ENCODE measurements around the gene SERPINA1. TPM values are rescaled to one million over a fixed set of nuclear protein-coding genes. Genes with fewer than 3 reads are reported as not detected.

The SERPINA1 gene
- total and polyA plus RNA-seq, 2 donors (not counting 1 experiment from before 2014, with no cell fraction given), result 0.39 TPM; not detected in 1

- no peak overlapping the region for H3K4me2 ChIP-seq (ENCODE audit: extremely low read depth, insufficient read depth, low read length)
These were observed 19.5 kb upstream of the SERPINA1 start for GRCh38 chr14:94407906-94408305.

GRCh38 chr14:94406910-94407309, 18.5 kb upstream of the SERPINA1 start:
- Histone ChIP-seq H3K9ac (ENCODE audit: insufficient read depth, low read length) (no peak overlapping the region), H3K4me2 (ENCODE audit: extremely low read depth, insufficient read depth, low read length) (no peak overlapping the region), H3K9me3 (ENCODE audit: control insufficient read depth, insufficient read depth, low read depth, low read length) (no peaks in the 10 kb centered on the region), H3K27ac (ENCODE audit: insufficient read depth, low read length) (no peak overlapping the region), H4K20me1 (ENCODE audit: control insufficient read depth, extremely low read depth, insufficient read depth, low read length) (no peaks in the 10 kb centered on the region), H3K79me2 (ENCODE audit: control insufficient read depth, insufficient read depth, low read length) (no peaks in the 10 kb centered on the region), H3K4me1 (ENCODE audit: control insufficient read depth, extremely low read depth, insufficient read depth, low read length) (no peaks in the 10 kb centered on the region), H2AFZ (ENCODE audit: low read length) (no peak overlapping the region), H3K4me3 (replicated peaks in 1 of 4; ENCODE audit: control extremely low read depth in 1 of 4, insufficient read depth in 1 of 4, low read depth in 3 of 4, low read length in 4 of 4) (no peak overlapping the region), H3K27me3 (ENCODE audit: control insufficient read depth, insufficient read depth, low read length) (no peaks in the 10 kb centered on the region), H3K36me3 (ENCODE audit: control insufficient read depth, insufficient read depth, low read length) (no peaks in the 10 kb centered on the region)
- no peak for DNase-seq (ENCODE audit: low read depth in 2 of 2)
- TF ChIP-seq CTCF (conservative IDR thresholded peaks at IDR 0.05 in 1 of 2, IDR thresholded peaks at IDR 0.05 in 1 of 2; ENCODE audit: low read depth in 1 of 2, low read length in 2 of 2), result no peak
- TF ChIP-seq EZH2 (IDR thresholded peaks at IDR 0.05; ENCODE audit: low read length, missing control alignments), result no peak

More at GRCh38 chr14:94407906-94408305, 19.5 kb upstream of the SERPINA1 start:
- H3K9me3 ChIP-seq (ENCODE audit: control insufficient read depth, insufficient read depth, low read depth, low read length), result no peaks in the 10 kb centered on the region
- H3K9ac ChIP-seq (ENCODE audit: insufficient read depth, low read length), result no peak overlapping the region
- no peaks in the 10 kb centered on the region for H3K36me3 ChIP-seq (ENCODE audit: control insufficient read depth, insufficient read depth, low read length)
- H4K20me1 ChIP-seq (ENCODE audit: control insufficient read depth, extremely low read depth, insufficient read depth, low read length), result no peaks in the 10 kb centered on the region
- no peaks in the 10 kb centered on the region for H3K4me1 ChIP-seq (ENCODE audit: control insufficient read depth, extremely low read depth, insufficient read depth, low read length)
- no peak overlapping the region for H2AFZ ChIP-seq (ENCODE audit: low read length)
- no peak overlapping the region for H3K27ac ChIP-seq (ENCODE audit: insufficient read depth, low read length)
- no peaks in the 10 kb centered on the region for H3K79me2 ChIP-seq (ENCODE audit: control insufficient read depth, insufficient read depth, low read length)
- H3K27me3 ChIP-seq (ENCODE audit: control insufficient read depth, insufficient read depth, low read length), result no peaks in the 10 kb centered on the region
- TF ChIP-seq CTCF (conservative IDR thresholded peaks at IDR 0.05 in 1 of 2, IDR thresholded peaks at IDR 0.05 in 1 of 2; ENCODE audit: low read depth in 1 of 2, low read length in 2 of 2) (no peak), EZH2 (IDR thresholded peaks at IDR 0.05; ENCODE audit: low read length, missing control alignments) (no peak)
- H3K4me3 ChIP-seq (replicated peaks in 1 of 4; ENCODE audit: control extremely low read depth in 1 of 4, insufficient read depth in 1 of 4, low read depth in 3 of 4, low read length in 4 of 4), result no peak overlapping the region
- DNase-seq (ENCODE audit: low read depth in 2 of 2), result peak in 1 of 2 donors; percentile 59

- no peaks in the 10 kb centered on the region for H3K36me3 ChIP-seq (ENCODE audit: control insufficient read depth, insufficient read depth, low read length)
- no peak for DNase-seq (ENCODE audit: low read depth in 2 of 2)
- no peaks in the 10 kb centered on the region for H4K20me1 ChIP-seq (ENCODE audit: control insufficient read depth, extremely low read depth, insufficient read depth, low read length)
- no peak for TF ChIP-seq EZH2 (IDR thresholded peaks at IDR 0.05; ENCODE audit: low read length, missing control alignments)
- no peak for TF ChIP-seq CTCF (conservative IDR thresholded peaks at IDR 0.05 in 1 of 2, IDR thresholded peaks at IDR 0.05 in 1 of 2; ENCODE audit: low read depth in 1 of 2, low read length in 2 of 2)
- no peak overlapping the region for H3K4me2 ChIP-seq (ENCODE audit: extremely low read depth, insufficient read depth, low read length)
- H3K4me1 ChIP-seq (ENCODE audit: control insufficient read depth, extremely low read depth, insufficient read depth, low read length), result no peaks in the 10 kb centered on the region
- no peaks in the 10 kb centered on the region for H3K27me3 ChIP-seq (ENCODE audit: control insufficient read depth, insufficient read depth, low read length)
- no peaks in the 10 kb centered on the region for H3K79me2 ChIP-seq (ENCODE audit: control insufficient read depth, insufficient read depth, low read length)
- no peak overlapping the region for H2AFZ ChIP-seq (ENCODE audit: low read length)
- no peak overlapping the region for H3K27ac ChIP-seq (ENCODE audit: insufficient read depth, low read length)
- no peak overlapping the region for H3K9ac ChIP-seq (ENCODE audit: insufficient read depth, low read length)
- no peak overlapping the region for H3K4me3 ChIP-seq (replicated peaks in 1 of 4; ENCODE audit: control extremely low read depth in 1 of 4, insufficient read depth in 1 of 4, low read depth in 3 of 4, low read length in 4 of 4)
- no peaks in the 10 kb centered on the region for H3K9me3 ChIP-seq (ENCODE audit: control insufficient read depth, insufficient read depth, low read depth, low read length)
These were observed 17.1 kb upstream of the SERPINA1 start for GRCh38 chr14:94405486-94405885.
